K562 (cell line): ENCODE results near the gene WNT11. TPM values are rescaled to one million over a fixed set of nuclear protein-coding genes. Genes with fewer than 3 reads are reported as not detected.
A peak's percentile ranks its signal among the peaks of the same experiment; 100 is the strongest.

Experiments
- ADNP ChIP-seq: fragments of 200-800 bp; sonication (Bioruptor generic); IDR thresholded peaks from 2 replicates; pipeline ENCODE4 v1.6.1; 2016; ENCODE audit warnings: missing genetic modification characterization, missing compliant biosample characterization
- ARNT ChIP-seq, 2 experiments: fragments of 450-650 bp; IDR thresholded peaks; 2 replicates each; pipeline ENCODE4 v1.6.1; 2016; ENCODE audit warnings: mild to moderate bottlenecking in 1 of 2
- ATF3 ChIP-seq, 2 experiments: fragments of 450-650 bp in 1 of 2; sonication (generic) in 1 of 2; formaldehyde crosslinking in 1 of 2; IDR thresholded peaks in 1 of 2; conservative IDR thresholded peaks in 1 of 2; 2 replicates each; pipeline versions ENCODE4 v1.6.1 to v1.8.1; 2016 to 2023; ENCODE audit warnings: mild to moderate bottlenecking in 2 of 2, moderate library complexity in 2 of 2, inconsistent platforms in 1 of 2, missing genetic modification reagents in 1 of 2
- BCLAF1 ChIP-seq, 2 experiments: fragments of 450-650 bp in 1 of 2; IDR thresholded peaks; 2 replicates each; pipeline ENCODE4 v1.6.1; 2011 to 2017; ENCODE audit warnings: low read depth in 2 of 2, antibody characterized with exemption in 1 of 2, borderline replicate concordance in 1 of 2, low read length in 1 of 2, mild to moderate bottlenecking in 1 of 2, mixed read lengths in 1 of 2; ENCODE audit not compliant: control insufficient read depth in 1 of 2
- HNRNPK ChIP-seq: fragments of 200-400 bp; formaldehyde crosslinking; IDR thresholded peaks from one replicate; pipeline ENCODE4 v1.6.1; 2018; ENCODE audit warnings: mild to moderate bottlenecking, low read depth, low read length; ENCODE audit not compliant: poor library complexity, severe bottlenecking
- MAZ ChIP-seq, 2 experiments: fragments of 450-650 bp in 1 of 2; sonication (generic) in 1 of 2; formaldehyde crosslinking; IDR thresholded peaks in 1 of 2; conservative IDR thresholded peaks in 1 of 2; 2 replicates each; pipeline versions ENCODE4 v1.4.0 to v1.5.0; 2020; ENCODE audit warnings: mild to moderate bottlenecking in 1 of 2, missing genetic modification reagents in 1 of 2
- NFXL1 ChIP-seq: fragments of 450-650 bp; formaldehyde crosslinking; IDR thresholded peaks from 2 replicates; pipeline ENCODE4 v1.4.0; 2021; ENCODE audit warnings: mild to moderate bottlenecking
- NKRF ChIP-seq: fragments of 450-650 bp; IDR thresholded peaks from 2 replicates; pipeline ENCODE4 v1.6.1; 2016; ENCODE audit warnings: borderline replicate concordance
- PML ChIP-seq: IDR thresholded peaks from 2 replicates; pipeline ENCODE4 v1.6.1; 2012; ENCODE audit warnings: low read length, inconsistent platforms
- TBP ChIP-seq: optimal IDR thresholded peaks from 2 replicates; pipeline ENCODE3; 2011; ENCODE audit warnings: low read depth, low read length, improper control_type of control experiment
- ZBTB11 ChIP-seq, 3 experiments: fragments of 200-800 bp in 1 of 3; fragments of 250-450 bp in 1 of 3; fragments of 450-650 bp in 1 of 3; sonication (Bioruptor Pico) in 1 of 3; sonication (Bioruptor generic) in 1 of 3; formaldehyde crosslinking in 1 of 3; IDR thresholded peaks; 2 replicates each; pipeline versions ENCODE4 v1.6.1 to v1.8.0; 2016 to 2022; ENCODE audit warnings: mild to moderate bottlenecking in 2 of 3, missing genetic modification characterization in 2 of 3, missing compliant biosample characterization in 1 of 3, moderate library complexity in 1 of 3
- ZFP91 ChIP-seq: sonication (generic); formaldehyde crosslinking; IDR thresholded peaks from 2 replicates; pipeline ENCODE4 v1.8.0; 2022; ENCODE audit warnings: mild to moderate bottlenecking, missing genetic modification reagents
- polyA plus RNA-seq, 8 experiments: library from polyadenylated mRNA; depleted of rRNA in 4 of 8; stranded (reverse) in 5 of 8; unstranded in 3 of 8; fragments of >200 nt; fragmentation: Nextera tagmentation in 2 of 8; fragmentation: Illumina TruSeq in 1 of 8; extraction: Ambion mirVana in 2 of 8; extraction: Trizol in 1 of 8; gene quantifications; 2 replicates each; pipeline versions ENCODE4 v1.2.1 to v1.2.3, GENCODE V29; 2011 to 2014; ENCODE audit warnings: inconsistent platforms in 1 of 8, missing spikeins in 1 of 8
- total RNA-seq, 7 experiments: library from RNA; depleted of rRNA in 6 of 7; stranded (reverse); fragments of >200 nt in 6 of 7; fragmentation: Illumina TruSeq in 2 of 7; extraction: Trizol in 2 of 7; gene quantifications; 2 replicates each; pipeline versions ENCODE4 v1.2.1 to v1.2.3, GENCODE V29; 2011 to 2021; ENCODE audit warnings: low replicate concordance in 1 of 7

The WNT11 gene
- total and polyA plus RNA-seq, 9 of the 15 experiments (the other 6 are each of a cell fraction or from before 2014, with no cell fraction given) = 0.03 to 0.20 (median 0.09) TPM; not detected in 4

- TF ChIP-seq ZFP91 (CRISPR knock-in tag) = 0 out of 2 replicates have a peak, but pooled peaks have one; percentile 26
- 0 out of 2 replicates have a peak, but pooled peaks have one; percentile 19 for TF ChIP-seq ATF3 (IDR thresholded peaks at IDR 0.05)
- peak; percentile 54 for TF ChIP-seq ATF3 (CRISPR knock-in tag; conservative IDR thresholded peaks at IDR 0.05)
- TF ChIP-seq ZBTB11 (CRISPR knock-in tag; IDR thresholded peaks at IDR 0.05) = peak in 1 of 3 experiments; percentile 44; a peak in 2 of 6 replicates
- TF ChIP-seq ARNT (IDR thresholded peaks at IDR 0.05) = peak in 1 of 2 experiments; percentile 92; a peak in 3 of 4 replicates
- peak; percentile 62; the same call in 1 of the 2 replicates for TF ChIP-seq NKRF
- no peak for TF ChIP-seq HNRNPK
- peak; percentile 98 for TF ChIP-seq TBP
- TF ChIP-seq BCLAF1 (IDR thresholded peaks at IDR 0.05; ENCODE audit: borderline replicate concordance in 1 of 2, control insufficient read depth in 1 of 2, low read depth in 2 of 2, low read length in 1 of 2) = peak in 1 of 2 experiments; percentile 79; a peak in 1 of 4 replicates
- TF ChIP-seq MAZ (CRISPR knock-in tag; conservative IDR thresholded peaks at IDR 0.05 in 1 of 2, IDR thresholded peaks at IDR 0.05 in 1 of 2) = peak in 1 of 2 experiments; percentile 77; a peak in 2 of 4 replicates
- peak; percentile 92 for TF ChIP-seq ADNP (tag)
- no peak for TF ChIP-seq NFXL1 (CRISPR knock-in tag)
- peak; percentile 32; the same call in 1 of the 2 replicates for TF ChIP-seq PML
Observed at GRCh38 chr11:76235233-76236091, 29.2 kb upstream of the WNT11 start (continued).
